Measurements from ENCODE around the gene SLC26A1. TPM values are rescaled to one million over a fixed set of nuclear protein-coding genes. Genes with fewer than 3 reads are reported as not detected.

SLC26A1 gene, protein sequence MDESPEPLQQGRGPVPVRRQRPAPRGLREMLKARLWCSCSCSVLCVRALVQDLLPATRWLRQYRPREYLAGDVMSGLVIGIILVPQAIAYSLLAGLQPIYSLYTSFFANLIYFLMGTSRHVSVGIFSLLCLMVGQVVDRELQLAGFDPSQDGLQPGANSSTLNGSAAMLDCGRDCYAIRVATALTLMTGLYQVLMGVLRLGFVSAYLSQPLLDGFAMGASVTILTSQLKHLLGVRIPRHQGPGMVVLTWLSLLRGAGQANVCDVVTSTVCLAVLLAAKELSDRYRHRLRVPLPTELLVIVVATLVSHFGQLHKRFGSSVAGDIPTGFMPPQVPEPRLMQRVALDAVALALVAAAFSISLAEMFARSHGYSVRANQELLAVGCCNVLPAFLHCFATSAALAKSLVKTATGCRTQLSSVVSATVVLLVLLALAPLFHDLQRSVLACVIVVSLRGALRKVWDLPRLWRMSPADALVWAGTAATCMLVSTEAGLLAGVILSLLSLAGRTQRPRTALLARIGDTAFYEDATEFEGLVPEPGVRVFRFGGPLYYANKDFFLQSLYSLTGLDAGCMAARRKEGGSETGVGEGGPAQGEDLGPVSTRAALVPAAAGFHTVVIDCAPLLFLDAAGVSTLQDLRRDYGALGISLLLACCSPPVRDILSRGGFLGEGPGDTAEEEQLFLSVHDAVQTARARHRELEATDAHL
- not detected for total RNA-seq

DNA sequence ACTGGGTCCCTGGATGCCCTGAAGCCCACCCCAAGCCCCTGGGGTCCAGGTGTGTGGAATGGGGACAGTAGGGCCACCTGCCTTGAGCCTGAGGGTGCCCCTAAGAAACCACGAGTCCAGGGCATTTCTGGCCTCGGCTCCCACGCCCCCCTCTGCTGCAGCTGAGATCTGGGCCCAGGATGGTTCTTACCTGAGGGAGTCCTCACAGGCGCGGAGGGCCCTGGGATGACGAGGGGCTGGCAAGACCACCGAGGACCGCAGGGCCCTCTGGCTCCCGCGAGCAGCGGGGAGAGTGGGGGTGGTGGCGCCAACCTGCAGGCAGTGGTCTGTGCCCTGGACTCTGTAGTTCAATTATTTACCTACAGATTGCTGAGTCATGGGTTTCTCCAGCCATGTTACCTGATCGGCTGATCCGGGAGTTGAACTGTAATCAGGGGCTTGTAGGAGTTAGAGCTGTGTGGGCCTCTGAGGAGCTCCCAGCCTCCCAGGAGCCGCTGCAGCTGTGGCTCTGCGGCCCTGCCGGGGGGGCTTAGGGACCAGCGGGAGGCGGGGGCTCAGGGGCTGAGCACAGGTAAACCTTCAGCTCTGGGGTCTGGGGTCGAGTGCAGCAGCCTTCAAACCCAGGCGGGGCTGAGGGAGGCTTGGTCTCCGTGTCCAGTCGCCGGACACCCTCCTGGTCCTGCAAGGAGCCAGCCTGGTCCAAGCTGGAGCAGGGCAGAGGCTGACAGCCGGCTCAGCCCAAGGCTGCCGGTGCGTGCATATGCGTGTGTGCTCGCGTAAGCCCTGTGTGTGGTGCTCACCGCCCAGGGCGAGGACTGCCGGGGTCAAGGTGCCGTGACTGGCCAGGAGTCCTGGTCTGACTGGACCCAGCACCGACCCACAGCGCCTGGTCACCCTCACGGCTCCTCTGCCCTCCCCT is at the start of gene SLC26A1:
TSS of gene SLC26A1 (minus strand) at position 294 of the 919 bp plus-strand sequence. CDS start 1,701 bp downstream, outside the sequence.
- no peaks in the 10 kb centered on the region for H3K9me3 ChIP-seq
- ATAC-seq: no peak
- H3K27ac ChIP-seq: peak within 1 kb of the TSS in 1 of 4 donors; percentile 9
- H3K27me3 ChIP-seq: peaks cover 25% of the 10 kb centered on the region
- peaks cover 0 to 22% (median 11%) of the 10 kb centered on the region in 3 donors for H3K4me1 ChIP-seq
- H3K36me3 ChIP-seq: peaks cover 0 to 31% of the 10 kb centered on the region in 2 donors
- TF ChIP-seq EP300 (IDR thresholded peaks at IDR 0.05) (no peak), POLR2A (IDR thresholded peaks at IDR 0.05) (no peak), POLR2AphosphoS5 (IDR thresholded peaks at IDR 0.05) (no peak)
- WGBS, 2 donors (ENCODE audit: low coverage in 1 of 2): 72% methylated on average over 8 of the region's 37 CpGs; no CpG with 5 or more reads in 1 of the 2 donors
- H3K4me3 ChIP-seq: peak within 1 kb of the TSS in 1 of 2 donors; percentile 6

DNA sequence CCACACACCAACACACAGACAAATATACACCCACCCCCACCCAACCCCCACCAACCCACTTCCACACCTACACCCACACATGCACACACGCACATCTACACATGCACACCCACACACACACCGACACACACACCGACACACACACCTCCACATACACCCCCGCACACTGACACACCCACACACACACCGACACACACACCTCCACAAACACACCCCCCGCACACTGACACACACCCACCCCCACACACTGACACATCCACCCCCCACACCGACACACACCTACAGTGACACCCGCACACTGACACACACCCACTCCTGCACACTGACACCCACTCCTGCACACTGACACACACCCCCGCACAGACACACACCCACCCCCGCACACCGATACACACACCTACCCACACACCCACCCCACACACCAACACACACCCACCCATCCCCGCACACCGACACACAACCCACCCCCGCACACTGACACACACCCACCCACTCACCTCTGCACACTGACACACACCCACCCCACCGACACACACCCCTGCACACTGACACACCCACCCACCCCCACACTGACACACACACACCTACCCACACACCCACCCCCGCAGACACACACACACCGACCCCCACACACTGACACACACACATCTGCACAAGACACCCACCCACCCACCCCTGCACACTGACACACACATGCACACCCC is 49.3 kb upstream of the SLC26A1 start:
- H3K4me1 ChIP-seq: peaks cover 0 to 76% (median 39%) of the 10 kb centered on the region in 3 donors
- H3K36me3 ChIP-seq: no peaks in the 10 kb centered on the region
- TF ChIP-seq POLR2AphosphoS5 (IDR thresholded peaks at IDR 0.05) (no peak), POLR2A (IDR thresholded peaks at IDR 0.05) (no peak), EP300 (IDR thresholded peaks at IDR 0.05) (no peak)
- TF ChIP-seq, protein P1, sequence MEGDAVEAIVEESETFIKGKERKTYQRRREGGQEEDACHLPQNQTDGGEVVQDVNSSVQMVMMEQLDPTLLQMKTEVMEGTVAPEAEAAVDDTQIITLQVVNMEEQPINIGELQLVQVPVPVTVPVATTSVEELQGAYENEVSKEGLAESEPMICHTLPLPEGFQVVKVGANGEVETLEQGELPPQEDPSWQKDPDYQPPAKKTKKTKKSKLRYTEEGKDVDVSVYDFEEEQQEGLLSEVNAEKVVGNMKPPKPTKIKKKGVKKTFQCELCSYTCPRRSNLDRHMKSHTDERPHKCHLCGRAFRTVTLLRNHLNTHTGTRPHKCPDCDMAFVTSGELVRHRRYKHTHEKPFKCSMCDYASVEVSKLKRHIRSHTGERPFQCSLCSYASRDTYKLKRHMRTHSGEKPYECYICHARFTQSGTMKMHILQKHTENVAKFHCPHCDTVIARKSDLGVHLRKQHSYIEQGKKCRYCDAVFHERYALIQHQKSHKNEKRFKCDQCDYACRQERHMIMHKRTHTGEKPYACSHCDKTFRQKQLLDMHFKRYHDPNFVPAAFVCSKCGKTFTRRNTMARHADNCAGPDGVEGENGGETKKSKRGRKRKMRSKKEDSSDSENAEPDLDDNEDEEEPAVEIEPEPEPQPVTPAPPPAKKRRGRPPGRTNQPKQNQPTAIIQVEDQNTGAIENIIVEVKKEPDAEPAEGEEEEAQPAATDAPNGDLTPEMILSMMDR (IDR thresholded peaks at IDR 0.05): no peak
- no peaks in the 10 kb centered on the region for H3K9me3 ChIP-seq
- ATAC-seq: no peak
- H3K27ac ChIP-seq: no peak overlapping the region
- H3K27me3 ChIP-seq: peaks cover 64% of the 10 kb centered on the region
- H3K4me3 ChIP-seq: no peak overlapping the region
- 90 to 92% methylated on average over 6 to 7 of the region's 17 CpGs for WGBS, 2 donors (ENCODE audit: low coverage in 1 of 2)

DNA sequence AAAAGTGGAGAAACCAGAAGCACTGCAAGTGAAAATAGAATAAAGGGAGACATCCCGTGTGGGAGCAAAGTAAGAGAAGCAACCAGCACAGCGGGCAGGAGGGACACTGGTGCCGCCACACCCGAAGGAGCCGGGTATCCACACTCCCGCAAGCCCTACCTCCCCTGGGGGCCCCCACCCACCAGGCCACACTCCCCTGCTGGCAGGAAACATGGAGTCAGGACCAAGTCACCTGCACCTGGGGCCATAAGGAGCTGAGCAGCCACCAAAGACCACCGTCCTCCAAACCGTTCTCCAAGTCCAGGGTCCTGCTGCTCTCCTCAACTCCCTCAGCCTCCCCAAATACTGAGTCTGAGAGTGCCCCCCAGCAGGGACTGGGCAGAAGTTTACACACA is 48.7 kb upstream of the SLC26A1 start:
- Histone ChIP-seq H3K36me3 (no peaks in the 10 kb centered on the region), H3K4me3 (peak overlapping the region in 1 of 2 donors; percentile 19), H3K9me3 (no peaks in the 10 kb centered on the region), H3K4me1 (peaks cover 0 to 70% (median 35%) of the 10 kb centered on the region in 3 donors), H3K27ac (no peak overlapping the region), H3K27me3 (peaks cover 64% of the 10 kb centered on the region)
- 16 to 20% methylated on average over 2 to 6 of the region's 8 CpGs for WGBS, 2 donors (ENCODE audit: low coverage in 1 of 2)
- no peak for TF ChIP-seq EP300 (IDR thresholded peaks at IDR 0.05)
- no peak for TF ChIP-seq POLR2AphosphoS5 (IDR thresholded peaks at IDR 0.05)
- TF ChIP-seq POLR2A (IDR thresholded peaks at IDR 0.05): no peak
- no peak for ATAC-seq

DNA sequence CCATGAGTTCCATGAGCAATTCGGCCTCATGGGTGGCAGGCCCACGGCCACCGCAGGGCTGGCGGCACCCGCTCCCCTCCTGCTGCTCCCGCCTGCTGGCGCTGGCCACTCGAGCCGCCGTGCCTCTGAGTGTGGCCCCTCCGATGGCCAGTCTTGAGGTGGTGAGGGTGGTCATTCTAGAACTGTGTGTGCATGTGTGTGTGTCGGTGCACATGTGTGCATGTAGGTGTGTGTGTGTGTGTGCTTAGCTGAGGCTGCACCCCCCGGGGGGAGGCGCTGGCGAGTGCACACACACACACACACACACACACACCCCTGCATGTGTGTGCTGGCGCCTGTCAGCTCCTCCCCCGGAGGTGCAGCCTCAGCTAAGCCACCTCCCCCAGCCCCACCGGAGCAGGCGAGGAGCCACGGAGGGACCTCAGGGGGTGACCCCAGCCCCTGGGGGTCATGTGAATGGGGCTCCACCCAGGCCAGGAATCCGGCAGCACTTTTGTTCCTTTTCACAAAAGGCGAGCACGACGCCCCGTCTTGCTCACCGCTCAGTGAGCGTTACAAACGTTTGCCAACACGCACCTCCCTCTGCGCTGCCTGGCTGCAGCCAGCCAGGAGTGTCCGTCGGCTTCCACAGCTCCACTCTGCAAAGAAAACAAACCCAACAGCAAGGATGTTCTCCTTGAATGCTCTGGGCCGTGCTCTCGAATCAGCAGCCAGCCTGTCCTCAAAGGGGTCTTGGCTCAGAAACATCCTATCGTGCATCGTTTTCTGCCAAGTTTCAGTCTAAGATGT is 48.1 kb upstream of the SLC26A1 start:
- Histone ChIP-seq H3K36me3 (no peaks in the 10 kb centered on the region), H3K4me1 (peaks cover 0 to 67% (median 34%) of the 10 kb centered on the region in 3 donors), H3K4me3 (peak overlapping the region in 1 of 2 donors; percentile 19), H3K27ac (no peak overlapping the region), H3K27me3 (peaks cover 64% of the 10 kb centered on the region), H3K9me3 (no peaks in the 10 kb centered on the region)
- ATAC-seq: no peak
- WGBS, 2 donors (ENCODE audit: low coverage in 1 of 2): 0 to 13% methylated on average over 3 to 7 of the region's 36 CpGs
- TF ChIP-seq POLR2AphosphoS5 (IDR thresholded peaks at IDR 0.05) (no peak), EP300 (IDR thresholded peaks at IDR 0.05) (no peak), POLR2A (IDR thresholded peaks at IDR 0.05) (no peak)
- TF ChIP-seq, protein P1 (IDR thresholded peaks at IDR 0.05): no peak

All from gastroesophageal sphincter (tissue), 4 donors.